ENCODE results near the gene ZNF84. TPM values are rescaled to one million over a fixed set of nuclear protein-coding genes. Genes with fewer than 3 reads are reported as not detected.

ZNF84 gene
- total and polyA plus RNA-seq, 9 of the 15 experiments (the other 6 are each of a cell fraction or from before 2014, with no cell fraction given): 8.8 to 24.3 (median 12.1) TPM

- in situ Hi-C loops (cut with MboI): no loop called here
- BruUV-seq (replicated peaks): no TSS peak
Observed at GRCh38 chr12:133073836-133074235, 36.5 kb downstream of the ZNF84 start.

GRCh38 chr12:133080026-133080367 is 42.7 kb downstream of the ZNF84 start:
- no TSS peak for BruUV-seq (replicated peaks)
- Histone ChIP-seq H3K27ac (ENCODE audit: extremely low read depth, low read depth, low read length) (peak overlapping the region; percentile 99), H3K9ac (ENCODE audit: insufficient read depth in 1 of 2, low read depth in 2 of 2, low read length in 2 of 2) (peak overlapping the region; percentile 87 to 93), H4K20me1 (replicated peaks; ENCODE audit: control insufficient read depth, insufficient read depth, low read length) (no peaks in the 10 kb centered on the region), H3K36me3 (ENCODE audit: control insufficient read depth, insufficient read depth, low read length) (peaks cover 14% of the 10 kb centered on the region; the same call in 2 of the 3 replicates), H3K4me1 (replicated peaks in 1 of 2; ENCODE audit: control insufficient read depth in 2 of 2, insufficient read depth in 2 of 2, low read length in 2 of 2) (peaks cover 5 to 10% of the 10 kb centered on the region in 2 experiments; a peak in 3 of 5 replicates), H3K4me2 (ENCODE audit: insufficient read depth, low read length) (peak overlapping the region; percentile 75), H3K79me2 (ENCODE audit: control insufficient read depth, insufficient read depth, low read length) (peaks cover 8% of the 10 kb centered on the region), H3K27me3 (ENCODE audit: control insufficient read depth in 2 of 2, insufficient read depth in 2 of 2, low read length in 2 of 2) (no peaks in the 10 kb centered on the region), H3K9me1 (ENCODE audit: control insufficient read depth, insufficient read depth, low read length) (no peaks in the 10 kb centered on the region), H3K4me3 (peak overlapping the region; percentile 91), H2AFZ (ENCODE audit: low read depth, low read length) (peak overlapping the region; percentile 84), H3K9me3 (replicated peaks; ENCODE audit: control insufficient read depth, insufficient read depth, low read depth, low read length) (peaks cover 22% of the 10 kb centered on the region)
- ATAC-seq (peak; percentile 94), FAIRE-seq (peak; percentile 96), DNase-seq (ENCODE audit: extremely low read depth in 1 of 4, low spot score in 3 of 4) (peak; percentile 77 to 96 (median 82))
- ChIA-PET CTCF (ENCODE audit: low intra/inter-chr PET ratio) (no interaction called here), POLR2A (interaction anchor here (0.7 to 1.0 kb wide), 8 partner anchors 8 to 128 kb away, joined by 3 to 5 read pairs (median 3); partner anchors contain the start of genes ZNF10, ZNF26, ZNF268 and ZNF891)
- under 1% methylated on average over 22 of the region's 22 CpGs for WGBS (ENCODE audit: insufficient coverage, low coverage, missing lambda C conversion rate)
- in situ Hi-C loops (cut with MboI) (no loop called here), intact Hi-C loops (cut with micrococcal nuclease) (loop anchor here (1.0 kb wide), 4 partner anchors 43 to 101 kb away; partner anchors contain the start of genes ZNF10, ZNF26, ZNF268 and ZNF84)
- TF ChIP-seq ZBTB12 (CRISPR knock-in tag; IDR thresholded peaks at IDR 0.05) (peak; percentile 97), ZFP91 (CRISPR knock-in tag; IDR thresholded peaks at IDR 0.05) (no peak), TBL1XR1 (IDR thresholded peaks at IDR 0.05; ENCODE audit: low read length in 2 of 2) (peak in 1 of 2 experiments; percentile 58; a peak in 2 of 4 replicates), CUX1 (CRISPR knock-in tag; IDR thresholded peaks at IDR 0.05) (0 out of 2 replicates have a peak, but pooled peaks have one; percentile 5)

More at GRCh38 chr12:133073836-133074235, 36.5 kb downstream of the ZNF84 start:
- intact Hi-C loops (cut with micrococcal nuclease): no loop called here
- POLR2A ChIA-PET: no interaction called here
- no peaks in the 10 kb centered on the region for H4K20me1 ChIP-seq (replicated peaks; ENCODE audit: control insufficient read depth, insufficient read depth, low read length)
- H3K36me3 ChIP-seq (ENCODE audit: control insufficient read depth, insufficient read depth, low read length): no peaks in the 10 kb centered on the region
- ATAC-seq: no peak
- no peak overlapping the region for H3K9ac ChIP-seq (ENCODE audit: insufficient read depth in 1 of 2, low read depth in 2 of 2, low read length in 2 of 2)
- no peaks in the 10 kb centered on the region for H3K79me2 ChIP-seq (ENCODE audit: control insufficient read depth, insufficient read depth, low read length)
- no peaks in the 10 kb centered on the region for H3K27me3 ChIP-seq (ENCODE audit: control insufficient read depth in 2 of 2, insufficient read depth in 2 of 2, low read length in 2 of 2)
- H3K4me3 ChIP-seq: no peak overlapping the region
- no peaks in the 10 kb centered on the region for H3K9me1 ChIP-seq (ENCODE audit: control insufficient read depth, insufficient read depth, low read length)
- no peak overlapping the region for H2AFZ ChIP-seq (ENCODE audit: low read depth, low read length)
- H3K27ac ChIP-seq (ENCODE audit: extremely low read depth, low read depth, low read length): no peak overlapping the region
- 5% methylated on average over 2 of the region's 2 CpGs for WGBS (ENCODE audit: insufficient coverage, low coverage, missing lambda C conversion rate)
- TF ChIP-seq SOX6 (IDR thresholded peaks at IDR 0.05): no peak
- TF ChIP-seq MYNN (IDR thresholded peaks at IDR 0.05): peak; percentile 65; the same call in 1 of the 2 replicates
- no peak for TF ChIP-seq MYNN (CRISPR knock-in tag; IDR thresholded peaks at IDR 0.05)
- no peak for DNase-seq (ENCODE audit: extremely low read depth in 1 of 4, low spot score in 3 of 4)
- no peak overlapping the region for H3K4me2 ChIP-seq (ENCODE audit: insufficient read depth, low read length)
- CTCF ChIA-PET (ENCODE audit: low intra/inter-chr PET ratio): no interaction called here
- H3K4me1 ChIP-seq (replicated peaks in 1 of 2; ENCODE audit: control insufficient read depth in 2 of 2, insufficient read depth in 2 of 2, low read length in 2 of 2): no peaks in the 10 kb centered on the region
- FAIRE-seq: no peak
- peaks cover 3% of the 10 kb centered on the region; the same call in 1 of the 2 replicates for H3K9me3 ChIP-seq (replicated peaks; ENCODE audit: control insufficient read depth, insufficient read depth, low read depth, low read length)

Measured in K562 (cell line).